H1 (cell line): ENCODE data around the gene LRRTM4. TPM values are rescaled to one million over a fixed set of nuclear protein-coding genes. Genes with fewer than 3 reads are reported as not detected.

Experiments used
- ASH2L ChIP-seq: fragments of 200-600, 300-600 bp; sonication (generic); IDR thresholded peaks from one replicate; pipeline ENCODE4 v1.7.1; 2017; ENCODE audit warnings: low read length
- CREB1 ChIP-seq: IDR thresholded peaks from 2 replicates; pipeline ENCODE4 v1.6.1; 2012; ENCODE audit warnings: inconsistent platforms
- EGR1 ChIP-seq: IDR thresholded peaks from 2 replicates; pipeline ENCODE4 v1.6.1; 2011; ENCODE audit warnings: low read depth, low read length, borderline replicate concordance
- POU5F1 ChIP-seq: IDR thresholded peaks from 2 replicates; pipeline ENCODE4 v1.6.1; 2011; ENCODE audit warnings: low read depth, mild to moderate bottlenecking, low read length, moderate library complexity
- RAD21 ChIP-seq, 2 experiments: IDR thresholded peaks in 1 of 2; conservative IDR thresholded peaks in 1 of 2; 2 replicates each; pipeline ENCODE4 v1.6.1; 2011; ENCODE audit warnings: low read depth in 2 of 2, low read length in 2 of 2, improper control_type of control experiment in 1 of 2, inconsistent platforms in 1 of 2, mild to moderate bottlenecking in 1 of 2, moderate library complexity in 1 of 2
- ZNF274 ChIP-seq: IDR thresholded peaks from 2 replicates; pipeline ENCODE4 v1.7.0; 2012; ENCODE audit warnings: low read length, borderline replicate concordance; ENCODE audit errors: extremely low read depth
- polyA plus RNA-seq, 7 experiments: library from polyadenylated mRNA; depleted of rRNA in 3 of 7; stranded (reverse) in 5 of 7; unstranded in 2 of 7; fragments of >200 nt in 5 of 7; fragments of 200-250 nt in 2 of 7; gene quantifications; 1 replicate in 5 of 7; 2 replicates in 1 of 7; 4 replicates in 1 of 7; pipeline versions ENCODE4 v1.2.1 to v1.2.3, GENCODE V29; 2011 to 2013; ENCODE audit warnings: missing spikeins in 2 of 7, mixed read lengths in 2 of 7
- total RNA-seq: library from RNA; stranded (reverse); fragmentation: NEBNext Ultra II Directional; extraction: Animal tissue kit (Norgen Biotek cat#: 25700); gene quantifications from 2 replicates; pipeline ENCODE4 v1.2.1, GENCODE V29; 2021
- TF ChIP-seq, protein P1 (sequence below): IDR thresholded peaks from 2 replicates; pipeline ENCODE4 v1.6.1; 2012; ENCODE audit warnings: low read length, inconsistent platforms

The LRRTM4 gene
- total and polyA plus RNA-seq, 2 of the 8 experiments (the other 6 are each of a cell fraction or from before 2014, with no cell fraction given): 3.6 to 9.5 TPM

DNA sequence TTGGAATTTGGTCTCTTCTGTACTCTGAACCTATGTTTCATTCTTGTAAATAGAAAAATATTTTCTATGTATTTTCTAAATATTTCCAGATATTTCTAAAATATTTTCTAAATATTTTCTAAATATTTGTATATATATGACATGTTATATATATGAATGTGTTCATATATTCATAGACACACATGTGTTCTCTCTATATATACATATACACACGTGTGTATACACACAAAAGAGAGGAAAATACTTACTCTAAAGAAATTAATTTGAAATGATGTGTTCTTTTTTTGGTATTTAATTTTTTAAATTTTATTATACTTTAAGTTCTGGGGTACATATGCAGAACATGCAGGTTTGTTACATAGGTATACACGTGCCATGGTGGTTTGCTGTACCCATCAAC is 589.6 kb downstream of the LRRTM4 start (continued):
- TF ChIP-seq, protein P1, sequence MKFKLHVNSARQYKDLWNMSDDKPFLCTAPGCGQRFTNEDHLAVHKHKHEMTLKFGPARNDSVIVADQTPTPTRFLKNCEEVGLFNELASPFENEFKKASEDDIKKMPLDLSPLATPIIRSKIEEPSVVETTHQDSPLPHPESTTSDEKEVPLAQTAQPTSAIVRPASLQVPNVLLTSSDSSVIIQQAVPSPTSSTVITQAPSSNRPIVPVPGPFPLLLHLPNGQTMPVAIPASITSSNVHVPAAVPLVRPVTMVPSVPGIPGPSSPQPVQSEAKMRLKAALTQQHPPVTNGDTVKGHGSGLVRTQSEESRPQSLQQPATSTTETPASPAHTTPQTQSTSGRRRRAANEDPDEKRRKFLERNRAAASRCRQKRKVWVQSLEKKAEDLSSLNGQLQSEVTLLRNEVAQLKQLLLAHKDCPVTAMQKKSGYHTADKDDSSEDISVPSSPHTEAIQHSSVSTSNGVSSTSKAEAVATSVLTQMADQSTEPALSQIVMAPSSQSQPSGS: no peak
- no peak for TF ChIP-seq ZNF274
- no peak for TF ChIP-seq POU5F1
- no peak for TF ChIP-seq RAD21 (IDR thresholded peaks at IDR 0.05 in 1 of 2, conservative IDR thresholded peaks at IDR 0.05 in 1 of 2; ENCODE audit: low read depth in 2 of 2, low read length in 2 of 2)
- no peak for TF ChIP-seq ASH2L
- no peak for TF ChIP-seq CREB1
- TF ChIP-seq EGR1: no peak
